Measurements from ENCODE around the gene FLNA. TPM values are rescaled to one million over a fixed set of nuclear protein-coding genes. Genes with fewer than 3 reads are reported as not detected.
"Not testable (repeated sequence)": the region's sequence is repeated elsewhere in the genome, so short reads cannot be mapped to it uniquely, and the experiment has no call there.

FLNA gene
- total RNA-seq, 2 experiments from 2014 or later, result 985 to 994 TPM

DNA sequence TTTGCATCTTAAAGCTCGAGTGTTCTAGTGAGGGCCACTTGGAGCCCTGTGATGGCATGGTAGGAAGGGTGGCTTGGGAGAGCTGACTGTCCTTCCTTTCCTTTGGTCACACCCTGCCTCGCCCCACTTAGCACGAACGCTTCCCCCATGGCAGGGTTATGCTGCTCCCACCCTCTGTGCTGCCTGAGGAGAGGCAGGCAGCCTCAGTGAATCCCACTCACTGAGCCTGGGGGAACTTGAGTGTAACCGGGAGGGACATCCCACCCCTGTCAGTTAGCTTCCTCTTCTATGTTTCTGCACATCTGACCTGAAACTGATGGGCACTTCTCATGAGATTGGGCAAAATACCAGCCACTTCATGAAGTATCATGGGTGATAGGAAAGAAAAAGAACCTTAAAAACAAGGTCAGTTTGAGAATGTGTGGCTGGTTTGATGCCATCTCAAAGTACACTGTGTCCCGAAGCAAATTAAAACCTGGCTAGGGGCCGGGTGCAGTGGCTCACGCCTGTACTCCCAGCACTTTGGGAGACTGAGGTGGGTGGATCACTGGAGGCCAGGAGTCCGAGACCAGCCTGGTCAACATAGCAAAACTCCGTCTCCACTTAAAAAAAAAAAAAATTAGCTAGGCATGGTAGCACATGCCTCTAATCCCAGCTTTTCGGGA is 68.8 kb downstream of the FLNA start:
- POLR2A ChIA-PET, result no interaction called here
- Mint-ChIP-seq H3K36me3 (no peaks in the 10 kb centered on the region), H3K27ac (no peak overlapping the region), H3K4me3 (no peak overlapping the region), H3K4me1 (peaks cover 11% of the 10 kb centered on the region), H3K27me3 (no peaks in the 10 kb centered on the region), H3K9me3 (no peaks in the 10 kb centered on the region)
- ATAC-seq (ENCODE audit: low read depth) (no peak), DNase-seq (no peak)

DNA sequence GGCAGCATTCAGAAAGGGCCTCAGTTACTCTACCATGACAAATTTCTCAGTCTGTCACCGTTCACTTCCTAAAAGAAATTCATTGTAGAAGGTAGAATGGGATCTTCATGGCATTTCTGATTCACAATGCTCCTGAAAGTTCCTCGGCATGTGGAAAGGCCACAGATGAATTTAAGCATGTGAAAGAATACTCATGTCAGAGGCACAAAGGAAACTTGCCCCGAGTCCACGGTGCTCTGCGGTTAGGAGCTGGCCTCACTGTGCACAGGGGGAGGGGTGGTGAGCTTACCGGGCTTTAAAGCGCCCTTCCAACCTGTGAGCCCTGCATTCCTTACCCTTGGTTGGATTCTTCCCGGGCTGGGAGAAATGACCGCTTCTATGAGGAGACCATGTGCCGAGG is 69.6 kb downstream of the FLNA start:
- ATAC-seq (ENCODE audit: low read depth) (no peak), DNase-seq (no peak)
- H3K36me3 Mint-ChIP-seq, result no peaks in the 10 kb centered on the region
- peaks cover 1% of the 10 kb centered on the region for H3K27me3 Mint-ChIP-seq
- no peak overlapping the region for H3K4me3 Mint-ChIP-seq
- H3K9me3 Mint-ChIP-seq, result no peaks in the 10 kb centered on the region
- H3K27ac Mint-ChIP-seq, result no peak overlapping the region
- H3K4me1 Mint-ChIP-seq, result peaks cover 11% of the 10 kb centered on the region
- POLR2A ChIA-PET, result no interaction called here

DNA sequence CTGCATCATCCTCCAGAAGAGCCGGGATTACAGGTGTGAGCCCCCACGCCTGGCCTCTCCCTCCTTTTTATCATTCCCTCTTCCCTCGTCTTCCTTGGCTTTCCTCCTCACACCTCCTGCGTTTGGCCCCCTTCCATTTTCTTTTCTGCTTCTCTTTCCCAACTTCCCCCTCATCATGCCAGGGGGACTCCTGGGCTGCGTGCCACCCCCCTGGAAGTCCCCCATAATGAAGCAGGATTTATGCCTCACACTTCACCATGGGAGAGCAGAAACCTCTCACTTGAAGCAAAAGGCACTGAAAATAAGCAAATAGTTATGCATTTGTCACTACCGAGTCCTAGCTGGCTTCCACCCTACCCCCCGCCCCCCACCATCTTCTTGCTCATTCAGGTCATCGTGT is 71.0 kb downstream of the FLNA start:
- POLR2A ChIA-PET, result interaction anchor here (0.6 kb wide), 1 partner anchor 251 kb away, joined by 3 read pairs; no protein-coding TSS in a partner anchor
- H3K36me3 Mint-ChIP-seq, result no peaks in the 10 kb centered on the region
- peaks cover 5% of the 10 kb centered on the region for H3K4me1 Mint-ChIP-seq
- DNase-seq, result no peak
- no peaks in the 10 kb centered on the region for H3K9me3 Mint-ChIP-seq
- H3K27me3 Mint-ChIP-seq, result peaks cover 1% of the 10 kb centered on the region
- peak overlapping the region; percentile 58 for H3K27ac Mint-ChIP-seq
- no peak overlapping the region for H3K4me3 Mint-ChIP-seq
- ATAC-seq (ENCODE audit: low read depth), result no peak

DNA sequence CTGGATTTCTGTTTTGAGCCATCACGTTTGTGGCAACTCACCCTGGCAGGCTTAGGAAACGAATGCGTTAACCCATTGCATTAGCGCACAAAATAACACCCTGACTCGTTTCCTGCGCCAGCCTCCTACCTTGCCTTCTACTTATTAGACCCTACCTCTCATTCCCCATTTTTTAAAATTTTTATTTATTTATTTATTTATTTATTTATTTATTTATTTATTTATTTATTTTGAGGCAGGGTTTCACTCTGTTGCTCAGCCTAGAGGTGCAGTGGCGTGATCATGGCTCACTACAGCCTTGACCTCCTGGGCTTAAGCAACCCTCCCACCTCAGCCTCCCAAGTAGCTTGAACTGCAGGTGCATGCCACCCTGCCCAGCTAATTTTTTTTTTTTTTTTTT is 71.4 kb downstream of the FLNA start:
- H3K9me3 Mint-ChIP-seq; H3K27me3 Mint-ChIP-seq; ATAC-seq (ENCODE audit: low read depth); DNase-seq; H3K36me3 Mint-ChIP-seq; H3K4me1 Mint-ChIP-seq; H3K27ac Mint-ChIP-seq; H3K4me3 Mint-ChIP-seq; POLR2A ChIA-PET: not testable (repeated sequence)

DNA sequence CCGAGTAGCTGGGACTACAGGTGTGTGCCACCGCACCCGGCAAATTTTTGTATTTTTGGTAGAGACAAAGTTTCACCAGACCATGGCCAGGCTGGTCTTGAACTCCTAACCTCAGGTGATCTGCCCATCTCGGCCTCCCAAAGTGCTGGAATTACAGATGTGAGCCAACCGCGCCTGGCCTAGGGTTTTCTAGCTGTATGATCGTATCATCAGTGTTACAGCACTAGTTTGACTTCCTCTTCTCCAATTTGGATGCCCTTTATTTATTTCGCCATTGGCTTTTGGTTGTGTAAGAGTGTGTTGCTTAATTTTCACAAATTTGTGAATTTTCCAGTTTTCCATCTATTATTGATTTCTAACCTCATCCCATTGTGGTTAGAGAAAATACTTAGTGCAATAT is 73.6 kb downstream of the FLNA start:
- ATAC-seq (ENCODE audit: low read depth) (no peak), DNase-seq (no peak)
- POLR2A ChIA-PET, result no interaction called here
- Mint-ChIP-seq H3K4me1 (no peaks in the 10 kb centered on the region), H3K9me3 (no peaks in the 10 kb centered on the region), H3K36me3 (no peaks in the 10 kb centered on the region), H3K27me3 (peaks cover 1% of the 10 kb centered on the region), H3K27ac (no peak overlapping the region), H3K4me3 (no peak overlapping the region)

Other genes starting within 250 kb of the FLNA start
- not detected for gene OPN1LW, start 230.4 kb downstream of the FLNA start, total RNA-seq
- gene OPN1MW, start 192.0 kb downstream of the FLNA start, total RNA-seq, result not detected
- gene OPN1MW2, start 154.9 kb downstream of the FLNA start, total RNA-seq, result not detected
- gene OPN1MW3, start 117.1 kb downstream of the FLNA start, total RNA-seq, result not detected
- gene TEX28, start 79.5 kb downstream of the FLNA start, total RNA-seq, result not detected
- gene TKTL1, start 78.8 kb downstream of the FLNA start, total RNA-seq, result 1 to 10 TPM in 1 of 2 experiments, under 1 TPM in 1; 0.31 to 1.2 TPM
- 10 to 100 TPM; 66.1 to 68.1 TPM for gene EMD, start 4.7 kb upstream of the FLNA start, total RNA-seq
- 1,000 to 10,000 TPM; 2,867 to 2,975 TPM for gene RPL10, start 23.7 kb upstream of the FLNA start, total RNA-seq
- 10 to 100 TPM; 20.5 to 26.2 TPM for gene DNASE1L1, start 34.6 kb upstream of the FLNA start, total RNA-seq
- 10 to 100 TPM; 94.7 to 95.3 TPM for gene TAFAZZIN, start 36.9 kb upstream of the FLNA start, total RNA-seq
- 10 to 100 TPM; 46.9 to 51.1 TPM for gene ATP6AP1, start 54.0 kb upstream of the FLNA start, total RNA-seq
- 100 to 1,000 TPM; 138 to 147 TPM for gene GDI1, start 62.5 kb upstream of the FLNA start, total RNA-seq
- gene FAM50A, start 69.5 kb upstream of the FLNA start, total RNA-seq, result 10 to 100 TPM; 59.2 to 70.3 TPM
- 10 to 100 TPM; 62.5 to 64.1 TPM for gene PLXNA3, start 83.6 kb upstream of the FLNA start, total RNA-seq
- gene LAGE3, start 104.6 kb upstream of the FLNA start, total RNA-seq, result 10 to 100 TPM; 32.2 to 34.8 TPM
- 10 to 100 TPM; 43.8 to 45.3 TPM for gene UBL4A, start 112.0 kb upstream of the FLNA start, total RNA-seq
- gene SLC10A3, start 116.0 kb upstream of the FLNA start, total RNA-seq, result 10 to 100 TPM; 25.3 to 27.3 TPM
- gene FAM3A, start 141.6 kb upstream of the FLNA start, total RNA-seq, result 10 to 100 TPM; 42.3 to 45.4 TPM
- gene G6PD, start 172.2 kb upstream of the FLNA start, total RNA-seq, result 100 to 1,000 TPM in 1 of 2 experiments, 10 to 100 TPM in 1; 89.2 to 102 TPM
- gene IKBKG, start 173.0 kb upstream of the FLNA start, total RNA-seq, result 10 to 100 TPM; 56.1 to 61.7 TPM
- not detected for gene CTAG1A, start 210.5 kb upstream of the FLNA start, total RNA-seq
- not detected for gene CTAG1B, start 244.6 kb upstream of the FLNA start, total RNA-seq